NAMALWA (cell line): Measurements from ENCODE around the gene ANKRD24.
"Not testable (repeated sequence)": the region's sequence is repeated elsewhere in the genome, so short reads cannot be mapped to it uniquely, and the experiment has no call there.

ENCODE experiments used
- DNase-seq: peaks from one replicate; pipeline ENCODE4 v3.0.0-alpha.2; 2015; ENCODE audit warnings: low spot score

The ANKRD24 gene

DNA sequence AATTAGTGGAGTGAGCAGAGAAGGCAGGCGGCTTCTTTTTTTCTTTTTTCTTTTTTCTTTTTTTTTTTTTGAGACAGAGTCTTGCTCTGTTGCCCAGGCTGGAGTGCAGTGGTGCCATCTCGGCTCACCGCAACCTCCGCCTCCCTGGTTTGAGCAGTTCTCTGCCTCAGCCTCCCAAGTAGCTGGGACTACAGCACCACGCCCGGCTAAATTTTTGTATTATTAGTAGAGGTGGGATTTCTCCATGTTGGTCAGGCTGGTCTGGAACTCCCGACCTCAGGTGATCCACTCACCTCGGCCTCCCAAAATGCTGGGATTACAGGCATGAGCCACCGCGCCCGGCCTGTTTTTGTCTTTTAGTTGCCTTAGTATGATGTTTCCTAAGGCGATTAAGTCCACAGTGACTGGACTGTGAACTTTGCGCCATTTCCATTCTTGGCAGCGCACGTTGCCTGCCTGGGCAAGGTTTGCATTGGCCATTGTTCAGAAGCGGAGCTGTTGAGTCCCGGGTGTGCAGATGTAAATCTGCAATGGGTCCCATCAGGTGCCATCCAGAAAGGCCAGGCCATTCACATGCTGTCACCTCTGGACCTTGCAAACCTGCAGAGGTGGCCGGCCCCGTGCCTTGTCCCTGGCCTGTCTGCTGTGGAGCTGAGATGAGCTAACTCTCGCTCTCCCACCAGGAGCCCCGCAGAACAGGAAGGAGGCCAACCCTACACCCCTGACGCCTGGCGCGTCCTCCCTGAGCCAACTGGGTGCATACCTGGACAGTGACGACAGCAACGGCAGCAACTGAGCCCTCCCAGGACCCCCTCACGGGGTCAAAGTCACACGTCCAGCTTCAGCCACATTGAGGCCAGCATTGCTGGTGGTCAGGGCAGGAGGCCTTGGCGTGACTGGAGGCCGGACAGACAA is 85.7 kb downstream of the ANKRD24 start:
- no peak for DNase-seq

DNA sequence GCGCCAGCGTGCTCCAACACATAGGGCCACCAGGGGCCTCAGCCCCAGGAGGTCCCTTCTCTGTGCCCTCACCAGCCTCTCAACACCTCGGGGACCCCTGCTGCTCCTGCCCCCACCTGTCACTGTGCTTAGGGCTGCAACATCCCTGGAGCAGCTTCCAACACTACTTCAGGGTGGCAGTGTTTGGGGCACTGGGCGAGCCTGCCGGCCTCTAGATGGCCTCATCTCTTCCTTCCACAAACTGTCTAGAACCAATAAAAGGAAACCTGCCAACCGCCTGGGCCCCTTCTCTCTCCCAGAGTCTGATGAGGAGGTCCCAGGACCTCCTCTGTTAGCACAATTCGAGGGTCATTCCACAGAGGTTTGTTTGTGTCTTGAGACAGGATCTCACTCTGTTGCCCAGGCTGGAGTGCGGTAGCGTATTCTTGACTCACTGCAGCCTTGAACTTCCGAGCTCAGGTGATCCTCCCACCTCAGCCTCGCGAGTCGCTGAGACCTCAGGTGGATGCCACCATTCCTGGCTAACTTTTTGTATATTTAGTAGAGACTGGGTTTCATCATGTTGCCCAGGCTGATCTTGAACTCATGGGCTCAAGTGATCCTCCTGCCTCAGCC is 86.4 kb downstream of the ANKRD24 start:
- no peak for DNase-seq

DNA sequence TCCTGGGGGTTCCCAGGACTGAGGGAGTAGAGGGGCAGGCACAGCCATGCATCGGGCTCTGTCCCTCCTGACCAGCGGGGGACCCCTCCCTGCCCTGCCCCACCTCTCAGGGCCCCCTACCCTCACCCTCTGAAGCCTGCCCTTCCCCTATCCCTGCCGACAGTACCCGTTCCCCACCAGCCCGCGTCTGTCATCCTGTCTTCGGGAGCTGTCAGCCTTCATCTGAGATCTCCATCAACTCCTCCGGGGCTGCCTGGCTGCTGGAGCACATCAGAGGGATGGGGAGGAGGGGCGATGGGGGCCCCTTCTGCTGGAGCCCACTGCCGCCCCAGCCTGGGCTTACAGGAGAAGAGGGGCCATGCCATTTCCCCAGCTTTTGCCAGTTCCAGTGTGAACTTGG is 90.4 kb downstream of the ANKRD24 start:
- no peak for DNase-seq

DNA sequence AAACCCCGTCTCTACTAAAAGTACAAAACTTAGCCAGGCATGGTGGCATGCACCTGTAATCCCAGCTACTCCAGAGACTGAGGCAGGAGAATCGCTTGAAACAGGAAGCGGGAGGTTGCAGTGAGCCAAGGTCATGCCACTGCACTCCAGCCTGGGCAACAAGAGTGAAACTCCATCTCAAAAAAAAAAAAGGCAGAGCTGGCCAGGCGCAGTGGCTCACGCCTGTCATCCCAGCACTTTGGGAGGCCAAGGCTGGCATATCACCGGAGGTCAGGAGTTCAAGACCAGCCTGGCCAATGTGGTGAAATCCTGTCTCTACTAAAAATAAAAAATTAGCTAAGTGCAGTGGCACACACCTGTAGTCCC is 91.8 kb downstream of the ANKRD24 start:
- not testable (repeated sequence) for DNase-seq
